GM10847 (cell line): Measurements from ENCODE around the gene RCN2.

ENCODE experiments used
- POLR2A ChIP-seq: IDR thresholded peaks from 2 replicates; pipeline ENCODE4 v1.6.1; 2011; ENCODE audit not compliant: insufficient read length; ENCODE audit errors: extremely low read depth

The RCN2 gene

GRCh38 chr15:76987276-76987675, 55.7 kb downstream of the RCN2 start:
- TF ChIP-seq POLR2A, result no peak

- TF ChIP-seq POLR2A, result no peak
Measured at GRCh38 chr15:76987896-76988860, 56.6 kb downstream of the RCN2 start.

- TF ChIP-seq POLR2A, result no peak
Measured at GRCh38 chr15:76988867-76989780, 57.6 kb downstream of the RCN2 start.

GRCh38 chr15:76991048-76991447, 59.5 kb downstream of the RCN2 start:
- TF ChIP-seq POLR2A, result no peak

GRCh38 chr15:76991741-76992645, 60.4 kb downstream of the RCN2 start:
- no peak for TF ChIP-seq POLR2A

GRCh38 chr15:76993114-76993725, 61.7 kb downstream of the RCN2 start:
- no peak for TF ChIP-seq POLR2A

GRCh38 chr15:76994001-76994400, 62.5 kb downstream of the RCN2 start:
- no peak for TF ChIP-seq POLR2A

GRCh38 chr15:76994496-76994895, 62.9 kb downstream of the RCN2 start:
- TF ChIP-seq POLR2A, result no peak

- peak; percentile 77 for TF ChIP-seq POLR2A
Measured at GRCh38 chr15:76994971-76995945, 63.7 kb downstream of the RCN2 start, which contains the start of gene PSTPIP1. TSS of gene PSTPIP1 (plus strand) at chr15:76995126. CDS start at chr15:76995574, 448 bp downstream.

GRCh38 chr15:76996076-76996525, 64.6 kb downstream of the RCN2 start:
- TF ChIP-seq POLR2A, result no peak

GRCh38 chr15:76996526-76997401, 65.2 kb downstream of the RCN2 start:
- no peak for TF ChIP-seq POLR2A
